ENCODE results near the gene POLE4.

Gene POLE4

GRCh38 chr2:74939919-74940812 is 18.3 kb upstream of the POLE4 start:
- no peak for DNase-seq (ENCODE audit: low read depth in 2 of 2)

- no peak for DNase-seq (ENCODE audit: low read depth in 2 of 2)
Measured at GRCh38 chr2:74941284-74941683, 17.2 kb upstream of the POLE4 start.

- no peak for DNase-seq (ENCODE audit: low read depth in 2 of 2)
Measured at GRCh38 chr2:74942263-74942662, 16.2 kb upstream of the POLE4 start.

GRCh38 chr2:74944987-74945787 is 13.3 kb upstream of the POLE4 start:
- DNase-seq (ENCODE audit: low read depth in 2 of 2), result no peak

- DNase-seq (ENCODE audit: low read depth in 2 of 2), result no peak
Measured at GRCh38 chr2:74945788-74946331, 12.6 kb upstream of the POLE4 start.

GRCh38 chr2:74947703-74948102 is 10.7 kb upstream of the POLE4 start:
- DNase-seq (ENCODE audit: low read depth in 2 of 2), result no peak

- DNase-seq (ENCODE audit: low read depth in 2 of 2), result no peak
Measured at GRCh38 chr2:74948779-74949178, 9.7 kb upstream of the POLE4 start.

- no peak for DNase-seq (ENCODE audit: low read depth in 2 of 2)
Measured at GRCh38 chr2:74951211-74951754, 7.2 kb upstream of the POLE4 start.

- no peak for DNase-seq (ENCODE audit: low read depth in 2 of 2)
Measured at GRCh38 chr2:74952575-74952974, 5.9 kb upstream of the POLE4 start.

- no peak for DNase-seq (ENCODE audit: low read depth in 2 of 2)
Measured at GRCh38 chr2:74953796-74954499, 4.5 kb upstream of the POLE4 start.

- DNase-seq (ENCODE audit: low read depth in 2 of 2), result no peak
Measured at GRCh38 chr2:74954500-74954874, 4.0 kb upstream of the POLE4 start.

- no peak for DNase-seq (ENCODE audit: low read depth in 2 of 2)
Measured at GRCh38 chr2:74957886-74958273, 563 bp upstream of the POLE4 start.

GRCh38 chr2:74959106-74959751 is 786 bp downstream of the POLE4 start:
- DNase-seq (ENCODE audit: low read depth in 2 of 2), result no peak

- DNase-seq (ENCODE audit: low read depth in 2 of 2), result no peak
Measured at GRCh38 chr2:74966887-74967286, 8.4 kb downstream of the POLE4 start.

GRCh38 chr2:74975016-74975415 is 16.6 kb downstream of the POLE4 start:
- DNase-seq (ENCODE audit: low read depth in 2 of 2), result no peak

GRCh38 chr2:74979844-74980243 is 21.4 kb downstream of the POLE4 start:
- no peak for DNase-seq (ENCODE audit: low read depth in 2 of 2)

- no peak for DNase-seq (ENCODE audit: low read depth in 2 of 2)
Measured at GRCh38 chr2:74982577-74982976, 24.1 kb downstream of the POLE4 start.

GRCh38 chr2:74983631-74984392 is 25.4 kb downstream of the POLE4 start:
- no peak for DNase-seq (ENCODE audit: low read depth in 2 of 2)

- DNase-seq (ENCODE audit: low read depth in 2 of 2), result no peak
Measured at GRCh38 chr2:74984947-74985637, 26.6 kb downstream of the POLE4 start.
